ENCODE data around the gene SETD1A. TPM values are rescaled to one million over a fixed set of nuclear protein-coding genes. Genes with fewer than 3 reads are reported as not detected.

SETD1A gene
- total and polyA plus RNA-seq, 2 of the 4 experiments (the other 2 are of a cell fraction) = 0.54 to 5.8 TPM

- no peaks in the 10 kb centered on the region for H3K9me1 ChIP-seq (ENCODE audit: insufficient read depth, low read length)
- peak within 1 kb of the TSS; percentile 98 for H3K4ac ChIP-seq (ENCODE audit: low read depth, low read length)
- no peaks in the 10 kb centered on the region for H3K27me3 ChIP-seq (ENCODE audit: control insufficient read depth, insufficient read depth, low read length)
- no TSS peak for BruUV-seq (replicated peaks)
- H3K4me1 ChIP-seq (ENCODE audit: control insufficient read depth, insufficient read depth, low read length) = peaks cover 2% of the 10 kb centered on the region; the same call in 1 of the 2 replicates
- in situ Hi-C loops (cut with MboI; ENCODE audit: low sequenced_read_pairs) = no loop called here
- peak within 1 kb of the TSS; percentile 94; the same call in 2 of the 3 replicates for H2BK15ac ChIP-seq (ENCODE audit: low read depth, low read length)
- H2AK5ac ChIP-seq (ENCODE audit: low read depth, low read length) = peak within 1 kb of the TSS; percentile 100
- H3K9ac ChIP-seq (ENCODE audit: low read depth, low read length) = peak within 1 kb of the TSS; percentile 77
- no peak for DNase-seq
- H3K36me3 ChIP-seq (ENCODE audit: control insufficient read depth, insufficient read depth, low read length) = peaks cover 12% of the 10 kb centered on the region; the same call in 1 of the 2 replicates
- H4K8ac ChIP-seq (ENCODE audit: low read depth in 2 of 2, low read length in 2 of 2) = peak within 1 kb of the TSS; percentile 83 to 99
- peak within 1 kb of the TSS; percentile 96 for H4K5ac ChIP-seq (ENCODE audit: low read depth, low read length)
- peak within 1 kb of the TSS; percentile 83 for H3K4me2 ChIP-seq (ENCODE audit: low read depth, low read length)
- peak within 1 kb of the TSS; percentile 88 for H3K18ac ChIP-seq (ENCODE audit: low read depth, low read length)
- TF ChIP-seq NFE2L2 (IDR thresholded peaks at IDR 0.05; ENCODE audit: low read depth, low read length) (no peak), RFX5 (IDR thresholded peaks at IDR 0.05; ENCODE audit: low read depth, low read length) (no peak), ELK1 (IDR thresholded peaks at IDR 0.05; ENCODE audit: borderline replicate concordance, low read depth, low read length) (no peak), RAD21 (IDR thresholded peaks at IDR 0.05; ENCODE audit: low read length) (no peak), POLR2A (IDR thresholded peaks at IDR 0.05; ENCODE audit: low read depth, low read length) (no peak), CEBPB (IDR thresholded peaks at IDR 0.05; ENCODE audit: low read depth, low read length) (no peak), MAZ (IDR thresholded peaks at IDR 0.05; ENCODE audit: borderline replicate concordance, low read depth, low read length) (no peak), USF2 (IDR thresholded peaks at IDR 0.05; ENCODE audit: low read depth, low read length) (no peak), MXI1 (IDR thresholded peaks at IDR 0.05; ENCODE audit: borderline replicate concordance, low read depth, low read length) (no peak)
- peak within 1 kb of the TSS; percentile 97 for H2BK5ac ChIP-seq (ENCODE audit: low read depth, low read length, poor library complexity, severe bottlenecking)
- intact Hi-C loops (cut with micrococcal nuclease) = loop anchor here (5.0 kb wide), 2 partner anchors 161 to 226 kb away; partner anchors contain the start of genes CFAP119, RNF40 and SRCAP
- peak within 1 kb of the TSS; percentile 98 for H2AK9ac ChIP-seq (replicated peaks; ENCODE audit: low read depth, low read length, poor library complexity)
- ChIA-PET CTCF (interaction anchor here (1.1 kb wide), 1 partner anchor 18 kb away, joined by 4 read pairs; no protein-coding TSS in a partner anchor), POLR2A (ENCODE audit: unreplicated experiment) (interaction anchor here (0.6 to 1.0 kb wide), 4 partner anchors 22 to 239 kb away, joined by 3 to 5 read pairs (median 4); no protein-coding TSS in a partner anchor)
- H2BK20ac ChIP-seq (ENCODE audit: low read depth, low read length) = peak within 1 kb of the TSS; percentile 65
- H2AFZ ChIP-seq (replicated peaks; ENCODE audit: low read length, poor library complexity) = peak within 1 kb of the TSS; percentile 99
- H2BK120ac ChIP-seq (ENCODE audit: low read depth, low read length) = peak within 1 kb of the TSS; percentile 92
- no peak for ATAC-seq (ENCODE audit: low read depth)
- H3K23ac ChIP-seq (ENCODE audit: low read depth, low read length) = peak within 1 kb of the TSS; percentile 87
- peak within 1 kb of the TSS; percentile 98 for H4K91ac ChIP-seq (ENCODE audit: insufficient read depth, low read depth, low read length)
- peak within 1 kb of the TSS; percentile 94 for H3K27ac ChIP-seq (ENCODE audit: insufficient read depth, low read length)
- dilution Hi-C loops (cut with HindIII; ENCODE audit: low sequenced_read_pairs, unreplicated experiment) = no loop called here
- peak within 1 kb of the TSS; percentile 94 for H3K14ac ChIP-seq (replicated peaks; ENCODE audit: low read depth, low read length)
- peak within 1 kb of the TSS; percentile 59 for H3K4me3 ChIP-seq (ENCODE audit: insufficient read depth, low read depth, low read length)
- no CpG with 5 or more reads among the region's 31 CpGs for WGBS, 2 experiments (ENCODE audit: extremely low coverage in 2 of 2, insufficient read length in 1 of 2)
- peaks cover 4 to 45% of the 10 kb centered on the region in 2 experiments; a peak in 2 of 4 replicates for H3K79me1 ChIP-seq (ENCODE audit: low read depth in 1 of 2, low read length in 2 of 2)
- peaks cover 4% of the 10 kb centered on the region; the same call in 1 of the 2 replicates for H4K20me1 ChIP-seq (ENCODE audit: insufficient read depth, low read length)
- H3K56ac ChIP-seq (ENCODE audit: extremely low read depth, insufficient read depth, low read length) = peak within 1 kb of the TSS; percentile 92
- no peaks in the 10 kb centered on the region for H3K9me3 ChIP-seq (ENCODE audit: control insufficient read depth, insufficient read depth, low read length)
Measured at GRCh38 chr16:30923554-30924075, 33.9 kb upstream of the SETD1A start, which contains the start of gene FBXL19. Gene FBXL19 (plus strand): TSS chr16:30923572. CDS start chr16:30925755, 2,183 bp downstream.

Measured in IMR-90 (cell line).